ENCODE data around the gene FGFR2.
"Not testable (repeated sequence)": the region's sequence is repeated elsewhere in the genome, so short reads cannot be mapped to it uniquely, and the experiment has no call there.

FGFR2 gene

GRCh38 chr10:121525251-121526134 is 72.8 kb downstream of the FGFR2 start:
- DNase-seq (ENCODE audit: extremely low spot score), result no peak
- POLR2A ChIA-PET, result no interaction called here
- no peak for TF ChIP-seq CTCF (IDR thresholded peaks at IDR 0.05; ENCODE audit: control extremely low read depth, extremely low read depth, low read depth, missing control alignments)
- CTCF ChIA-PET, result no interaction called here

GRCh38 chr10:121524157-121524817 is 74.0 kb downstream of the FGFR2 start:
- ChIA-PET POLR2A (no interaction called here), CTCF (no interaction called here)
- DNase-seq (ENCODE audit: extremely low spot score), result no peak
- no peak for TF ChIP-seq CTCF (IDR thresholded peaks at IDR 0.05; ENCODE audit: control extremely low read depth, extremely low read depth, low read depth, missing control alignments)

- POLR2A ChIA-PET, result no interaction called here
- CTCF ChIA-PET, result no interaction called here
- TF ChIP-seq CTCF (IDR thresholded peaks at IDR 0.05; ENCODE audit: control extremely low read depth, extremely low read depth, low read depth, missing control alignments), result no peak
- DNase-seq (ENCODE audit: extremely low spot score), result no peak
Observed at GRCh38 chr10:121522831-121523230, 75.4 kb downstream of the FGFR2 start.

- POLR2A ChIA-PET, result no interaction called here
Observed at GRCh38 chr10:121521794-121522556, 76.3 kb downstream of the FGFR2 start.

GRCh38 chr10:121520526-121520925 is 77.7 kb downstream of the FGFR2 start:
- CTCF ChIA-PET; POLR2A ChIA-PET; DNase-seq (ENCODE audit: extremely low spot score): not testable (repeated sequence)

More at GRCh38 chr10:121521794-121522556, 76.3 kb downstream of the FGFR2 start:
- TF ChIP-seq CTCF (IDR thresholded peaks at IDR 0.05; ENCODE audit: control extremely low read depth, extremely low read depth, low read depth, missing control alignments), result no peak
- CTCF ChIA-PET, result interaction anchor here (0.8 kb wide), 1 partner anchor 14 kb away, joined by 3 read pairs; no protein-coding TSS in a partner anchor
- DNase-seq (ENCODE audit: extremely low spot score), result no peak

- POLR2A ChIA-PET, result no interaction called here
- CTCF ChIA-PET, result no interaction called here
- no peak for TF ChIP-seq CTCF (IDR thresholded peaks at IDR 0.05; ENCODE audit: control extremely low read depth, extremely low read depth, low read depth, missing control alignments)
- DNase-seq (ENCODE audit: extremely low spot score), result no peak
Observed at GRCh38 chr10:121519901-121520493, 78.2 kb downstream of the FGFR2 start.
